Aorta (tissue), 5 donors: ENCODE results near the gene FAR1. TPM values are rescaled to one million over a fixed set of nuclear protein-coding genes. Genes with fewer than 3 reads are reported as not detected.

Experiments used
- ATAC-seq: fragments of 200-7000 bp; cut with Tn5 transposase; one replicate; pipeline ENCODE4 v1.9.1; 2022; ENCODE audit warnings: moderate library complexity; ENCODE audit not compliant: low FRiP score
- DNase-seq, 2 donors: peaks; one replicate each; pipeline ENCODE4 v3.0.0-alpha.2; 2020
- H3K27ac ChIP-seq, 2 donors: one replicate each; pipeline ENCODE4 v1.5.1; 2013; ENCODE audit warnings: low read length in 2 of 2, mild to moderate bottlenecking in 2 of 2, moderate library complexity in 2 of 2, control low read depth in 1 of 2, inconsistent platforms in 1 of 2, low read depth in 1 of 2
- H3K27me3 ChIP-seq, 2 donors: one replicate each; pipeline ENCODE4 v1.6.1; 2013; ENCODE audit warnings: control low read depth in 1 of 2, low read length in 1 of 2, mild to moderate bottlenecking in 1 of 2, moderate library complexity in 1 of 2; ENCODE audit not compliant: insufficient read depth in 2 of 2, control insufficient read depth in 1 of 2
- H3K36me3 ChIP-seq, 2 donors: one replicate each; pipeline ENCODE4 v1.6.1; 2013; ENCODE audit warnings: control low read depth in 1 of 2, low read length in 1 of 2, mild to moderate bottlenecking in 1 of 2; ENCODE audit not compliant: insufficient read depth in 2 of 2, control insufficient read depth in 1 of 2
- H3K4me1 ChIP-seq, 2 donors: one replicate each; pipeline ENCODE4 v1.6.1; 2013; ENCODE audit warnings: low read length in 2 of 2, control low read depth in 1 of 2, mild to moderate bottlenecking in 1 of 2, moderate library complexity in 1 of 2; ENCODE audit not compliant: insufficient read depth in 2 of 2, control insufficient read depth in 1 of 2
- H3K4me3 ChIP-seq, 2 donors: one replicate each; pipeline ENCODE4 v1.5.1; 2013; ENCODE audit warnings: low read length in 2 of 2, control low read depth in 1 of 2, mild to moderate bottlenecking in 1 of 2
- H3K9me3 ChIP-seq: one replicate; pipeline ENCODE4 v1.6.1; 2013; ENCODE audit warnings: mild to moderate bottlenecking, low read length; ENCODE audit not compliant: control insufficient read depth
- WGBS, 2 donors: extraction: QIAGEN DNeasy Blood & Tissue Kit; methylation state at CpG; one replicate each; pipeline ENCODE4 v1.1.7; 2013; 5-methylcytosine and 5-hydroxymethylcytosine counted together
- intact Hi-C, 2 donors: fragments of 100-400 bp; cut with DNase I; formaldehyde crosslinking; loops; one replicate each; pipeline versions ENCODE4 v1.14.2 to v1.15.0; 2022
- polyA plus RNA-seq, 2 donors: library from polyadenylated mRNA; stranded (reverse); fragments of 200-250 nt; gene quantifications; one replicate each; pipeline ENCODE4 v1.2.3, GENCODE V29; 2013
- total RNA-seq, 2 donors: library from RNA; stranded (reverse); fragmentation: NEBNext Ultra II Directional; extraction: Animal tissue kit (Norgen Biotek cat#: 25700); gene quantifications; one replicate each; pipeline ENCODE4 v1.2.1, GENCODE V29; 2021
- donor health status: healthy with polysubstance abuse.
- donor health status: Bipolar disorder and iron deficiency.
- donor health status: DM: no; HTN: no; CAD: no.
- donor health status: DM: no; HTN: no; CAD: no.
- donor health status: DM: yes; HTN: yes; CAD: no.

Gene FAR1
- total and polyA plus RNA-seq, 4 donors, result 13.4 to 81.8 (median 44.7) TPM

- intact Hi-C loops, result no loop called here
- ATAC-seq (no peak), DNase-seq (no peak)
- Histone ChIP-seq H3K9me3 (no peaks in the 10 kb centered on the region), H3K27ac (no peak overlapping the region), H3K4me3 (no peak overlapping the region), H3K4me1 (peaks cover 0 to 2% of the 10 kb centered on the region in 2 donors), H3K36me3 (no peaks in the 10 kb centered on the region), H3K27me3 (no peaks in the 10 kb centered on the region)
- WGBS, 2 donors, result 87 to 91% methylated on average over 4 of the region's 4 CpGs
Observed at GRCh38 chr11:13694115-13694514, 25.6 kb downstream of the FAR1 start.

DNA sequence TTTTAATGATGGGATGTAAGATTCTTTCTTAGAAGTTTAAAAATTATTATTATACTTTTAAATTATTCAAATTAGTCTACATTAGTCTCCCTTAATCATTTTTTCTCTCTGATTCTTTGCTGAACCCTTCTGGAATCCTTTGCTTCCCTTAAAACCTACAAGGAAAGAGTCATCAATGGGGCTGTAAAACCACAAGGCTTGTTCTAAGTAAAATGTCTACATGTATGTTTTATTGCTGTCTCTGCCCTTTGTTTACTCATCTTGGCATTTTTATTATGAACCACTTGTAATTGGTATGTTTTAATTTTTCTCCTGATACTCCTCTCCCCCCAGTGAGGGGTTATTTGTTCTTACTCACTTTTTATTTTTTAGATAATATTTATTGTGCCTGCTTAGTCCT, 27.4 kb downstream of the FAR1 start:
- no peaks in the 10 kb centered on the region for H3K27me3 ChIP-seq
- no peaks in the 10 kb centered on the region for H3K36me3 ChIP-seq
- DNase-seq, result no peak
- H3K27ac ChIP-seq, result no peak overlapping the region
- no peak for ATAC-seq
- H3K4me1 ChIP-seq, result peaks cover 0 to 2% of the 10 kb centered on the region in 2 donors
- no peaks in the 10 kb centered on the region for H3K9me3 ChIP-seq
- intact Hi-C loops, result no loop called here
- H3K4me3 ChIP-seq, result no peak overlapping the region

- ATAC-seq (no peak), DNase-seq (no peak)
- H3K4me3 ChIP-seq, result no peak overlapping the region
- intact Hi-C loops, result no loop called here
- H3K27me3 ChIP-seq, result no peaks in the 10 kb centered on the region
- peaks cover 0 to 2% of the 10 kb centered on the region in 2 donors for H3K4me1 ChIP-seq
- no peaks in the 10 kb centered on the region for H3K9me3 ChIP-seq
- H3K27ac ChIP-seq, result no peak overlapping the region
- no peaks in the 10 kb centered on the region for H3K36me3 ChIP-seq
- 95 to 100% methylated on average over 1 of the region's 1 CpG for WGBS, 2 donors
Observed at GRCh38 chr11:13697710-13698109, 29.2 kb downstream of the FAR1 start.

DNA sequence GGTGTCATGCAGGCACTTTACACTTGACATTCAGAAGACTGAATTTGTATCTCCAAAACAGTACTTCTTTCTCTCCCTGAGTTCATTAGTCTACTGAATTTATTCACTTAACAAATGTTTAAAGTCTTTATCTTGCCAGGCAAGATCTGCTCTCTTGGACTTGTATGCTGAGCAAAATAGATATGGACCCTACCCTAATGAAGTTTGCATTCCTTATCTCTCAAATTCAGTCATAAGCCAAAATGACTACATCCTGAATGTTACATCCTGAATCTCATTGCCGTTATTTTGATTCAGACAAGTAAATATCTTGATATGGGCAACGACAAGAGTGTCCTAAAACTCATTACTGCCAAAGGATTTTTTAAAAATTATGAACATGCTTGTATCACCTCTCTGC, 29.7 kb downstream of the FAR1 start:
- Histone ChIP-seq H3K27me3 (no peaks in the 10 kb centered on the region), H3K4me1 (peaks cover 0 to 2% of the 10 kb centered on the region in 2 donors), H3K36me3 (no peaks in the 10 kb centered on the region), H3K9me3 (no peaks in the 10 kb centered on the region), H3K4me3 (no peak overlapping the region), H3K27ac (no peak overlapping the region)
- DNase-seq (no peak), ATAC-seq (no peak)
- intact Hi-C loops, result no loop called here
- 90 to 91% methylated on average over 2 of the region's 2 CpGs for WGBS, 2 donors

DNA sequence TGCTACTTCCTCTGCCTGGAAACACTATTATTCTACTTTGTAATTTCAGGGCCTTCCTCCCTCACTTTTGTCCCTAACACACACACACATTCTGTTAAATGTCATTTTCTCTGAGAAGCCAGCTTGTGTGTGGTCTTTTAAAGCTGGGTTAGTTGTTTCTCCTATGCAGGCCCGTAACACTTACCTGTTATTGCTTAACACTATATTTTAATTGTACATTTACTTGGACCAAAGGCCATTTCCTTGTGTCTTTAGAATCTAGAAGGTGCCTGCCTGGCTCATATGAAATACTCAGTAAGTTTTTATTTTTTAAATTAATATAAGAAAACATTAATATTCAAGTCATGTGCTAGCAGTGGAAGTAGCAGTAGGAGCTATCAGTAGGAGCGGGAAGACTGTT, 30.6 kb downstream of the FAR1 start:
- intact Hi-C loops, result no loop called here
- DNase-seq (no peak), ATAC-seq (no peak)
- no peak overlapping the region for H3K27ac ChIP-seq
- no peaks in the 10 kb centered on the region for H3K9me3 ChIP-seq
- no peaks in the 10 kb centered on the region for H3K36me3 ChIP-seq
- H3K4me3 ChIP-seq, result no peak overlapping the region
- H3K4me1 ChIP-seq, result no peaks in the 10 kb centered on the region
- WGBS, 2 donors, result 96 to 97% methylated on average over 2 of the region's 2 CpGs
- no peaks in the 10 kb centered on the region for H3K27me3 ChIP-seq

DNA sequence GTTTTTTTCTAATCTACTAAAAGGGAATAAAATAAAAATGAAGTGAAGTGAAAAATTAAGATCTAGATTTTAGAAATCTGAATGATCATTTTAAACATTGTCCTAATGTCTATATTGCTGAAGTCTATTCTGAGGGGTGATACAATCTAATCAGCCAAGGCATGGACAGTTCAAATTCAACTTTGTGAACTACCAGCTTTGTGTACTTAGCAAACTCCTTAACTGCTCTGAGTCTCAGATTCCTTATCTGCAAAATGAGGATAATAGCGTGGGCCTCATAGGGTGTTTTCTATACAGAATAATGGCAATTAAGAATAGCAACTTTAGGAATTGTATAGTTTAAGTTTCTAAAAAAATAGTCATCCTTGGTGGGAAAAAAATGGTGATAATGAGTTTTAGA, 31.4 kb downstream of the FAR1 start:
- 86 to 88% methylated on average over 1 of the region's 1 CpG for WGBS, 2 donors
- DNase-seq, result no peak
- intact Hi-C loops, result no loop called here
- Histone ChIP-seq H3K36me3 (no peaks in the 10 kb centered on the region), H3K27me3 (no peaks in the 10 kb centered on the region), H3K9me3 (no peaks in the 10 kb centered on the region), H3K27ac (no peak overlapping the region), H3K4me1 (no peaks in the 10 kb centered on the region), H3K4me3 (no peak overlapping the region)
- no peak for ATAC-seq

DNA sequence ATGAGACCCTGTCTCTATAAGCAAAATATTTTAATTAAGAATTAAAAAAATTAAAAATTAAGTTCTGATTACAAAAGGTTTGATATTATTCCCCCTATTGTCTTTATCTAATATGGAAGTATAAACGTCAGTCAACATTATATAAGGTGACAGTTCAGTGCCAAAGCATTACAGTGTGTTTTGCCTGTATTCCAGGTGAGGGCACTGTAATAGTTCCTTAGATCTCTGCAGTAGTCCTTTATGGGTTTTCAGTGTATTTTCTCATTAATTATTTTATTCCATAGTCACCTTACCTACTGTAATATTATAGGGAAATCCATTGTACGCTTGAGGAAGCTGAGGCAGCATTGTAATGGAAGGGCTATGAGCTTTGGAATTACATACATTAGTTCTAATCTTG, 33.0 kb downstream of the FAR1 start:
- Histone ChIP-seq H3K4me1 (no peaks in the 10 kb centered on the region), H3K36me3 (no peaks in the 10 kb centered on the region), H3K9me3 (no peaks in the 10 kb centered on the region), H3K27ac (no peak overlapping the region), H3K4me3 (no peak overlapping the region), H3K27me3 (no peaks in the 10 kb centered on the region)
- intact Hi-C loops, result no loop called here
- WGBS, 2 donors, result 75 to 78% methylated on average over 2 of the region's 2 CpGs
- ATAC-seq, result no peak
- DNase-seq, result no peak

GRCh38 chr11:13702071-13702470, 33.6 kb downstream of the FAR1 start:
- H3K9me3 ChIP-seq, result no peaks in the 10 kb centered on the region
- H3K27ac ChIP-seq, result no peak overlapping the region
- no peaks in the 10 kb centered on the region for H3K36me3 ChIP-seq
- H3K4me3 ChIP-seq, result no peak overlapping the region
- H3K27me3 ChIP-seq, result no peaks in the 10 kb centered on the region
- DNase-seq, result no peak
- H3K4me1 ChIP-seq, result no peaks in the 10 kb centered on the region
- ATAC-seq, result no peak
- intact Hi-C loops, result no loop called here

- intact Hi-C loops, result no loop called here
- Histone ChIP-seq H3K4me3 (no peak overlapping the region), H3K27ac (no peak overlapping the region), H3K36me3 (no peaks in the 10 kb centered on the region), H3K27me3 (no peaks in the 10 kb centered on the region), H3K9me3 (no peaks in the 10 kb centered on the region), H3K4me1 (no peaks in the 10 kb centered on the region)
- ATAC-seq, result no peak
- no peak for DNase-seq
Observed at GRCh38 chr11:13705710-13706109, 37.2 kb downstream of the FAR1 start.
